Measurements from ENCODE around the gene KANSL1.

Gene KANSL1

GRCh38 chr17:45980855-45981254 is 212.4 kb downstream of the KANSL1 start:
- H2AFZ ChIP-seq (ENCODE audit: low read length), result no peak overlapping the region
- no peaks in the 10 kb centered on the region for H3K27me3 ChIP-seq (replicated peaks; ENCODE audit: insufficient read depth, low read length)
- no peaks in the 10 kb centered on the region for H3K79me2 ChIP-seq (ENCODE audit: low read length)
- H3K36me3 ChIP-seq (replicated peaks; ENCODE audit: insufficient read depth, low read length), result no peaks in the 10 kb centered on the region
- H3K4me3 ChIP-seq (ENCODE audit: low read length), result no peak overlapping the region
- no peak for DNase-seq
- no peak overlapping the region for H3K9ac ChIP-seq (ENCODE audit: low read length)
- no peaks in the 10 kb centered on the region for H3K9me3 ChIP-seq (replicated peaks; ENCODE audit: insufficient read depth, low read length)
- H3K4me2 ChIP-seq (ENCODE audit: low read depth, low read length), result no peak overlapping the region
- H4K20me1 ChIP-seq (ENCODE audit: insufficient read depth, low read length), result no peaks in the 10 kb centered on the region
- no peak for TF ChIP-seq EZH2phosphoT487 (IDR thresholded peaks at IDR 0.05; ENCODE audit: low read length)
- no peak for TF ChIP-seq EZH2 (optimal IDR thresholded peaks at IDR 0.05; ENCODE audit: low read depth, low read length)
- no peak for TF ChIP-seq CTCF (IDR thresholded peaks at IDR 0.05; ENCODE audit: low read length)
- no peaks in the 10 kb centered on the region for H3K4me1 ChIP-seq (ENCODE audit: low read length)
- no peaks in the 10 kb centered on the region for H3K9me2 ChIP-seq (replicated peaks; ENCODE audit: insufficient read depth, low read length)
- H3K27ac ChIP-seq (ENCODE audit: low read length), result no peak overlapping the region
- no peaks in the 10 kb centered on the region for H3F3A ChIP-seq (ENCODE audit: insufficient read depth, low read length)
